ENCODE results near the gene STPG3. TPM values are rescaled to one million over a fixed set of nuclear protein-coding genes. Genes with fewer than 3 reads are reported as not detected.

STPG3 gene
- total and polyA plus RNA-seq, 2 of the 13 experiments (the other 11 are each of a cell fraction or from before 2014, with no cell fraction given) = not detected

DNA sequence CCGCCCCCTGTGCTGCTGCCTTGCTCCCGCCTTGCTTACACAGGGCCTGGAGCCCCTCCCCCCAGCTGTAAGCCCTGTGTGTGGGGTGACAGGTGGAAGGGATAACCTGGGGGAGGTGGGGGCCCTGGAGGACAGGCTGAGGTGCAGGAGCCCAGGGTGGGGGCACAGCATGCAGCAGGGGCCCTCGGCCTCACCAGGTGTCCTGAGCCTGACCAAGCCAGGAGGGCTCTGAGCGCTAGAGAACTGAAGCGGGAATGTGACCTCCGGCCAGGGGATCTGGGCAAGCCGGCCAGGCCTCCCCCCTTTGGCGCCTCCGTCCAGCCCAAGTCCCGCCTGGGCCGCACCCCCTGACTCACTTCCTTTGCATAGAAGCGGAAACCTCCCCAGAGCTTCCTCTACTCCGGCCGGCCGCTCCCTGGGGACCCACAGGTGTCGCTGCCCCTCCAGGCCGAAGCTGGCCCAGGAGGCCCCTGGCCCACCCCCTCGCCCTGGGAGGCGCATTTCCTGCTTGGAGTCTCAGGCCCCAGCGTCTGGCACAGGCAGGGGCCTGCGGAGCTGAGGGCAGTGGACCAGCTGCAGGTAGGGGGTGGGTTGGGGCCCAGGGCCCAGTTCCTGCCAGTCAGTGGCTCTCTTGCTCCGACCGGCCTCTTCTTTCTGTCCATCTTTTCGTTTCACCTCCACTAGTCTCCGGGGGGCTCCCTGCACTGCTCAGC is 26.4 kb downstream of the STPG3 start, which contains the start of gene TOR4A (continued):
- TF ChIP-seq SSRP1 (CRISPR knock-in tag; IDR thresholded peaks at IDR 0.05) (no peak; the same call in 1 of the 2 replicates), ZNF879 (CRISPR knock-in tag; IDR thresholded peaks at IDR 0.05) (0 out of 2 replicates have a peak, but pooled peaks have one; percentile 23), KLF13 (CRISPR knock-in tag; IDR thresholded peaks at IDR 0.05) (0 out of 2 replicates have a peak, but pooled peaks have one; percentile 34), ZFP90 (CRISPR knock-in tag; IDR thresholded peaks at IDR 0.05; ENCODE audit: borderline replicate concordance) (0 out of 2 replicates have a peak, but pooled peaks have one; percentile 25), HNRNPL (IDR thresholded peaks at IDR 0.05; ENCODE audit: low read depth, low read length) (no peak; the same call in 1 of the 2 replicates), ZNF468 (CRISPR knock-in tag; IDR thresholded peaks at IDR 0.05) (no peak), ZNF343 (CRISPR knock-in tag; IDR thresholded peaks at IDR 0.05) (no peak), SALL1 (CRISPR knock-in tag; IDR thresholded peaks at IDR 0.05) (peak; percentile 62; the same call in 1 of the 2 replicates), SMYD3 (CRISPR knock-in tag; IDR thresholded peaks at IDR 0.05) (no peak), GLI4 (CRISPR knock-in tag; IDR thresholded peaks at IDR 0.05; ENCODE audit: borderline replicate concordance) (no peak), ZNF75D (CRISPR knock-in tag; IDR thresholded peaks at IDR 0.05; ENCODE audit: borderline replicate concordance) (no peak), FLYWCH1 (CRISPR knock-in tag; IDR thresholded peaks at IDR 0.05) (no peak), ZNF788 (CRISPR knock-in tag; IDR thresholded peaks at IDR 0.05; ENCODE audit: borderline replicate concordance) (peak; percentile 87; the same call in 1 of the 2 replicates), YY1 (IDR thresholded peaks at IDR 0.05; ENCODE audit: insufficient read depth, insufficient replicate concordance, low read depth, low read length) (peak; percentile 65), ZNF224 (CRISPR knock-in tag; IDR thresholded peaks at IDR 0.05) (no peak), KDM1A (CRISPR knock-in tag; IDR thresholded peaks at IDR 0.05) (no peak), PRMT3 (CRISPR knock-in tag; IDR thresholded peaks at IDR 0.05; ENCODE audit: borderline replicate concordance, low read depth) (no peak), ZNF136 (CRISPR knock-in tag; IDR thresholded peaks at IDR 0.05; ENCODE audit: low read depth) (0 out of 2 replicates have a peak, but pooled peaks have one; percentile 34)
- TF ChIP-seq, protein P1, sequence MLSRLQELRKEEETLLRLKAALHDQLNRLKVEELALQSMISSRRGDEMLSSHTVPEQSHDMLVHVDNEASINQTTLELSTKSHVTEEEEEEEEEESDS (CRISPR knock-in tag; IDR thresholded peaks at IDR 0.05; ENCODE audit: borderline replicate concordance) = no peak
- TF ChIP-seq, protein P2, sequence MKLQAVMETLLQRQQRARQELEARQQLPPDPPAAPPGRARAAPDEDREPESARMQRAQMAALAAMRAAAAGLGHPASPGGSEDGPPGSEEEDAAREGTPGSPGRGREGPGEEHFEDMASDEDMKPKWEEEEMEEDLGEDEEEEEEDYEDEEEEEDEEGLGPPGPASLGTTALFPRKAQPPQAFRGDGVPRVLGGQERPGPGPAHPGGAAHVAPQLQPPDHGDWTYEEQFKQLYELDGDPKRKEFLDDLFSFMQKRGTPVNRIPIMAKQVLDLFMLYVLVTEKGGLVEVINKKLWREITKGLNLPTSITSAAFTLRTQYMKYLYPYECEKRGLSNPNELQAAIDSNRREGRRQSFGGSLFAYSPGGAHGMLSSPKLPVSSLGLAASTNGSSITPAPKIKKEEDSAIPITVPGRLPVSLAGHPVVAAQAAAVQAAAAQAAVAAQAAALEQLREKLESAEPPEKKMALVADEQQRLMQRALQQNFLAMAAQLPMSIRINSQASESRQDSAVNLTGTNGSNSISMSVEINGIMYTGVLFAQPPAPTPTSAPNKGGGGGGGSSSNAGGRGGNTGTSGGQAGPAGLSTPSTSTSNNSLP (IDR thresholded peaks at IDR 0.05; ENCODE audit: low read depth, low read length) = no peak
- TF ChIP-seq, protein P3, sequence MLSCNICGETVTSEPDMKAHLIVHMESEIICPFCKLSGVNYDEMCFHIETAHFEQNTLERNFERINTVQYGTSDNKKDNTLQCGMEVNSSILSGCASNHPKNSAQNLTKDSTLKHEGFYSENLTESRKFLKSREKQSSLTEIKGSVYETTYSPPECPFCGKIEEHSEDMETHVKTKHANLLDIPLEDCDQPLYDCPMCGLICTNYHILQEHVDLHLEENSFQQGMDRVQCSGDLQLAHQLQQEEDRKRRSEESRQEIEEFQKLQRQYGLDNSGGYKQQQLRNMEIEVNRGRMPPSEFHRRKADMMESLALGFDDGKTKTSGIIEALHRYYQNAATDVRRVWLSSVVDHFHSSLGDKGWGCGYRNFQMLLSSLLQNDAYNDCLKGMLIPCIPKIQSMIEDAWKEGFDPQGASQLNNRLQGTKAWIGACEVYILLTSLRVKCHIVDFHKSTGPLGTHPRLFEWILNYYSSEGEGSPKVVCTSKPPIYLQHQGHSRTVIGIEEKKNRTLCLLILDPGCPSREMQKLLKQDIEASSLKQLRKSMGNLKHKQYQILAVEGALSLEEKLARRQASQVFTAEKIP (CRISPR knock-in tag; IDR thresholded peaks at IDR 0.05; ENCODE audit: borderline replicate concordance) = no peak
- TF ChIP-seq, protein P4, sequence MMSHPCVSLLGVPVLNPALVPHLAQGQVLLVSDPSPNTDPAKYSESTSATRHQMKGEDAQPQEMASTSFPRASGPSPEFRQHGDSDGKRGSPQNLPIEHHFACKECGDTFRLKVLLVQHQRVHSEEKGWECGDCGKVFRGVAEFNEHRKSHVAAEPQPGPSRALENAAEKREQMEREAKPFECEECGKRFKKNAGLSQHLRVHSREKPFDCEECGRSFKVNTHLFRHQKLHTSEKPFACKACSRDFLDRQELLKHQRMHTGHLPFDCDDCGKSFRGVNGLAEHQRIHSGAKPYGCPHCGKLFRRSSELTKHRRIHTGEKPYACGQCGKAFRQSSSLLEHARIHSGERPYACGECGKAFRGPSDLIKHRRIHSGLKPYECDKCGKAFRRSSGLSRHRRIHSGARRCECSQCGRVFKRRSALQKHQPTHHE (CRISPR knock-in tag; IDR thresholded peaks at IDR 0.05; ENCODE audit: borderline replicate concordance) = no peak
- TF ChIP-seq, protein P5, sequence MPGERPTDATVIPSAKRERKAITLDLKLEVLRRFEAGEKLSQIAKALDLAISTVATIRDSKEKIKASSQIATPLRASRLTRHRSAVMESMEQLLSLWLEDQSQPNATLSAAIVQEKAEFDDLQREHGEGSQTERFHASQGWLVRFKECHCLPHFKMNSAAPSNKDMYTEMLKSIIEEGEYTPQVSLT (CRISPR knock-in tag; IDR thresholded peaks at IDR 0.05; ENCODE audit: borderline replicate concordance, low read depth) = no peak
- TF ChIP-seq, protein P6, sequence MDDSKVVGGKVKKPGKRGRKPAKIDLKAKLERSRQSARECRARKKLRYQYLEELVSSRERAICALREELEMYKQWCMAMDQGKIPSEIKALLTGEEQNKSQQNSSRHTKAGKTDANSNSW (CRISPR knock-in tag; IDR thresholded peaks at IDR 0.05; ENCODE audit: borderline replicate concordance) = no peak

Measured in HepG2 (cell line).